PFSK-1 (cell line): ENCODE data around the gene OXSM.

ENCODE experiments used
- POLR2AphosphoS5 ChIP-seq: IDR thresholded peaks from 2 replicates; pipeline ENCODE4 v1.6.1; 2012; ENCODE audit warnings: low read depth, mild to moderate bottlenecking, control low read depth, low read length, moderate library complexity
- REST ChIP-seq, 2 experiments: IDR thresholded peaks; 2 replicates each; pipeline versions ENCODE4 v1.6.1 to v1.8.0; 2011 to 2012; ENCODE audit warnings: low read depth in 2 of 2, low read length in 2 of 2, control low read depth in 1 of 2, inconsistent platforms in 1 of 2, mild to moderate bottlenecking in 1 of 2, moderate library complexity in 1 of 2; ENCODE audit not compliant: insufficient read depth in 1 of 2
- SIN3A ChIP-seq: IDR thresholded peaks from 2 replicates; pipeline ENCODE4 v1.6.1; 2012; ENCODE audit warnings: mild to moderate bottlenecking, low read length, moderate library complexity, borderline replicate concordance; ENCODE audit not compliant: insufficient read depth
- TAF1 ChIP-seq: IDR thresholded peaks from 2 replicates; pipeline ENCODE4 v1.6.1; 2012; ENCODE audit warnings: low read length, control low read depth, borderline replicate concordance; ENCODE audit not compliant: insufficient read depth

- TF ChIP-seq TAF1 (no peak), REST (IDR thresholded peaks at IDR 0.05; ENCODE audit: insufficient read depth in 1 of 2, low read depth in 2 of 2, low read length in 2 of 2) (no peak), POLR2AphosphoS5 (no peak), SIN3A (no peak)
Observed at GRCh38 chr3:25821746-25822573, 32.1 kb downstream of the OXSM start.
